ENCODE measurements around the gene NDUFS1.

GRCh38 chr2:206190111-206190510 is 30.9 kb upstream of the NDUFS1 start:
- TF ChIP-seq POLR2A (IDR thresholded peaks at IDR 0.05) (no peak), POLR2AphosphoS5 (IDR thresholded peaks at IDR 0.05; ENCODE audit: insufficient read depth in 1 of 2, low read depth in 1 of 2) (no peak)
